GM18909 (cell line): ENCODE data around the gene SF3B4.
"Not testable (repeated sequence)": the region's sequence is repeated elsewhere in the genome, so short reads cannot be mapped to it uniquely, and the experiment has no call there.

ENCODE experiments used
- ATAC-seq: cut with Tn5 transposase; IDR thresholded peaks from one replicate; pipeline ENCODE4 v1.9.1; 2021; ENCODE audit warnings: mild to moderate bottlenecking; ENCODE audit not compliant: unreplicated experiment, poor library complexity

Gene SF3B4

GRCh38 chr1:149888999-149889289 is 38.7 kb downstream of the SF3B4 start:
- ATAC-seq: no peak

- peak; percentile 28 for ATAC-seq
These were observed 39.2 kb downstream of the SF3B4 start for GRCh38 chr1:149888247-149888998.

GRCh38 chr1:149887456-149888246 is 40.0 kb downstream of the SF3B4 start:
- ATAC-seq: peak; percentile 47

- not testable (repeated sequence) for ATAC-seq
These were observed 40.5 kb downstream of the SF3B4 start for GRCh38 chr1:149887196-149887455.

- peak; percentile 65 for ATAC-seq
These were observed 41.0 kb downstream of the SF3B4 start for GRCh38 chr1:149886396-149887195.

- ATAC-seq: not testable (repeated sequence)
These were observed 41.5 kb downstream of the SF3B4 start for GRCh38 chr1:149886121-149886395.

GRCh38 chr1:149885339-149886120 is 42.1 kb downstream of the SF3B4 start:
- no peak for ATAC-seq

- no peak for ATAC-seq
These were observed 42.9 kb downstream of the SF3B4 start for GRCh38 chr1:149884433-149885338.

GRCh38 chr1:149883598-149884247 is 43.9 kb downstream of the SF3B4 start:
- ATAC-seq: no peak

GRCh38 chr1:149881876-149882275 is 45.7 kb downstream of the SF3B4 start:
- ATAC-seq: no peak

GRCh38 chr1:149879556-149879955 is 48.0 kb downstream of the SF3B4 start:
- ATAC-seq: no peak

GRCh38 chr1:149877211-149877946 is 50.2 kb downstream of the SF3B4 start:
- no peak for ATAC-seq
